Suppressor macrophage treated with lipopolysaccharide for 1 hour (primary cell): ENCODE measurements around the gene ZFAND3.

Source experiments
- DNase-seq, 3 donors: peaks; one replicate each; pipeline ENCODE4 v3.0.0-alpha.2; 2020 to 2022

ZFAND3 gene

DNA sequence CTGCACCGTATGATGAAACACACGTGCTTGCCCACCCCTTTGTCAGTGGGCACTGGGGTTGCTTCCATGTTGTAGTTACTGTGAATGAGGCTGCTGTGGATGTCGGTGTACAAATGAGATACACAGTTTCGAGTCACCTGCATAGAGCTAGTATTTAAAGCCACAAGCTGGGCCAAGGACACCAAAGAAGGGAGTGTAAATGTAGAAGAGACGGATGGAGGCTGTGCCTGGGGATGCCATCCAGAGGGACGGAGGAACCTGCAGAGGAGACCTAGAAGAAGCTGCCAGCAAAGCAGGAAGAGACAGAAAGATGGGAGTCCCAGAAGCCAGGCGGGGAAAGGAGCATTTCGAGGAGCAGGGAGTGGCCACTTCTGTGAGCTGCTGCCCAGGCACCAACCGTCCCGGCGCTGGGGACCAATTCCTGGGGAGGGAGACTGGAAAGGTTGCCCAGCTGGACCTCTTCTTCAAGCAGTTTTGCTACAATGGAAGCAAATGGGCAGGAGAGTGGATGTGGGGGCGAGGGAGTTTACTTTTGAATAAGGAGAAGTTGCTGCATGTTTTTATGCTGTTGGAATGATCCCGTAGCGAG, 339.3 kb downstream of the ZFAND3 start:
- no peak for DNase-seq

GRCh38 chr6:38159596-38159995, 340.1 kb downstream of the ZFAND3 start:
- peak; percentile 8 to 48 (median 11) for DNase-seq

DNA sequence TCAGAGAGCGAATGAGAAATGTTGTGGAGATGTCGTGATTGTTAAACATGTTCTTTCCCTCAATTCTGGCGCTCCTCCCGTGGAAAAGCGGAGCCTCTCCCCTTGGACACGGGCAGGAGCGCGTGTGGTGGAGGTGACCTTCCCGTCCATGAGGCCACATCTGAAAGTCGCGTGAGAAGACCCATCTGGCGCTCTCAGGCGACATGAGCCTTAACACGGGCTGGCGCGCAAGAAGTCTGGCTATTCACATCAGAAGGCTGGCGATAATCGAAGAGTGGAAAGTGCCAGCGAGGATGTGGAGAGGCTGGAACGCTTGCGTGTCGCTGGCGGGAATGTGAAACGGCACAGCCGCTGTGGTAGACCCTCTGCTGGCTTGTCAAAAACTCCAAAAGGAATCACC, 341.3 kb downstream of the ZFAND3 start:
- no peak for DNase-seq

- no peak for DNase-seq
These were observed 341.8 kb downstream of the ZFAND3 start for GRCh38 chr6:38161331-38161730.

- DNase-seq = no peak
These were observed 342.4 kb downstream of the ZFAND3 start for GRCh38 chr6:38161754-38162492.

GRCh38 chr6:38162493-38163185, 343.1 kb downstream of the ZFAND3 start:
- DNase-seq = no peak

DNA sequence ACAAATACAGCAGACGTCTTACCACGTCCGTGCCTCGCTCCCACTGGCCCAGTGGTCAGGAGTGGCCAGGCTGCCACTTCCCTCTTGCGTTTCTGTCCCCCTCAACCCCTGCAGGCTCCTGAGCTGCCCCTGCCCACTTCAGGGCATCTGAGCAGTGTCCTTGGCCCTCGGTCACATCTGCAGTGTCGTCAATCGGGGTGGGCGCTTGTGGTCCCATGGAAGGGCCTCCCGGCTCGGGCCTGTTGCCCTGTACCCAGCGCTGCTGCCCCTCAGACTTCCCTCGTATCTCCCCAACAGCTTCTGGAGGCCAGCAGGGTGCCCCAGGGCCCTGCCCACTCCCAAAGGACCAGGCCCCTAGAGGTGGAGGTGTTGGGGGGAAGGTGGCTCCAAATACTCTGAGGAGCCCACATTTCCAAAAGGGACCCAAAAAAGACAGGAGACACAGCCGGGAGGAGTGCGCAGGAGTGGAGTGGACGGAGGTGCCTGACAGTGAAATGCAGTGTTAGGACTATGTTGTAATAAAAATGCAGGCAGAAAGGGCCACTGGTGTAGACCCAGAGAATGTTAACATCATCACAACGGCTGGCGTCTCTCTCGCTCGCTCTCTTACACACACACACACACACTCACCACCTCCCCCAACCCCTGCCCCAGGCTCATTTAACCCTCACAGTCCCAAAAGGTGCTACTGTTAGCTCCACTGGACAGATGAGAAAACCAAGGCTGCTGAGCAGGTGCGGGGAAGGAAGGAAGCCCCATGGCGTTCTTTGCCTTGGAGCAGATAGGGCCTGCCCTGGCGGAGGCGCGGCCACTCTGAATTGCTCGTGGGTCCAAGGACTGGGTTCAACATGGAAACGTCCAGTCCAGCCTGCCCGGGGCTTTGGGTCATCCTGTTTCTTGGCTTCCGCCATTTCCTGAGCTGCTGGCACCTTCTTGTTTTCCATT, 343.9 kb downstream of the ZFAND3 start:
- DNase-seq = no peak

GRCh38 chr6:38164131-38164481, 344.6 kb downstream of the ZFAND3 start:
- no peak for DNase-seq

GRCh38 chr6:38164671-38165108, 345.2 kb downstream of the ZFAND3 start:
- DNase-seq = no peak

DNA sequence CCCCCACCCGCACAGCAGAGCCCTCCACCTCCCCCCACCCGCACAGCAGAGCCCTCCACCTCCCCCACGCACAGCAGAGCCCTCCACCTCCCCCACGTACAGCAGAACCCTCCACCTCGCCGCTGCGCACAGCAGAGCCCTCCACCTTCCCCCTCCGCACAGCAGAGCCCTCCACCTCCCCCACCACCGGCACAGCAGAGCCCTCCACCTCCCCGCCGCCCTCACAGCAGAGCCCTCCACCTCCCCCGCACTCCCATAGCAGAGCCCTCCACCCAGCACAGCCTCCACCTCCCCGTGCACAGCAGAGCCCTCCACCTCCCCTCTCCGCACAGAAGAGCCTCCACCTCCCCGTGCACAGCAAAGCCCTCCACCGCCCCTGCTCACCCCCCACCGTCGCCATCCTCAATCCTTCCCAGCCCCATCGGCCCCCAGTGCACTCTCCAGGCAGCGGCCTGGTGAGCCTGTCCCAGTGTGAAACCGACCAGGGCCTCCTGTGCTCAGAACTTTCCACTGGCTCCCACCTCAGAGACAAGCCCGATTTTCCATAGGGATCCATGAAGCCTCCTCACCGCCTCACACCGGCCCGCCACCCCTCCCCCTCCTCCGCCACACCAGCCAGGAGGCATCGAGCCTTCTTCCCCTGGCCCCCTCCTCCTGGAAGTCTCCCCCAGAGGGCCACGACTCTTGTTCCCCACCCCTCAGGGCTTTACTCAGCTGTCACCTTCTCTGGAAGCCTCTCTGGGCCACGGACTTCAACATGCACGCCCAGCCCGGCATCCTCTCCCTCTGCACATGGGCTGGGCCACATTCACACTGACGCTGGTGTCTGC, 347.1 kb downstream of the ZFAND3 start:
- DNase-seq = no peak

GRCh38 chr6:38167598-38167997, 348.1 kb downstream of the ZFAND3 start:
- no peak for DNase-seq

DNA sequence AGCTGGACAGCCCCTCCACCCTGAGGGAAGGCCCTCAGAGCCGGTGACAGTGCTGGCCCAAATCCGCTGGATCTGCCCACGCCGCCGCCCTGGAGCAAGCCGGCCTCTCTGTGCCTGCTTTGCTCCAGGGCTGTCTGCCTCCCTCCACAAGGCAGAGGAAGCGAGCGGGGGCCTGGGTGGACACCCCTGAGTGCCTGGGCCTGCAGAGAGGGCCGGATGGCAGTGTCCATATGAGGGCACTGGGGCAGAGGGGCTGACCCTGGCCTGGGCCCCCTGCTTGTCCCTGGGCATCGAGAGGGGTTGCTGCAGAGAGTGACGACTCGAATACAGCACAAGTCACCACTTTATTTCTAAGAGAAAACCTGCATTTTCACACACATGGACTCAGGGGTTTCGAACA, 348.6 kb downstream of the ZFAND3 start:
- no peak for DNase-seq

DNA sequence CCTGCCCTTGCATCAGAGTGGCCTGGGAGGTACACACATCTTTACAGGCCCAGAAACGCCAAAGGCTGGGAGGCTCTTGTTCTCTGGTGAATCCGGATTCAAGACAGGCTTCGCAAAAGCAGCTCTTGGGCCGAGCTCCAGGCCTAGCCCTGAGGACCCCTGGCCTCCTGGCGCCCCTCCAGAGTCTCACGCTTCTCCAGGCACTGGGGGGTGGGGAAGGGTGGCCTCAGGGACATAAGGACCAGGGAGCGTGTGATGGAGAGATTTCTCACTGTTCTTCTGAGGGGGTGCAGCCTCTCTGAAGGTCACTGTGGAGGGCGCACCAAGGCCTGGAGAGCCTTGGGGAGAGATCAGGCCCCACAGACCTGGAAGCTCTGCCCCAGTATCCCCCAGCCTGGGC, 349.2 kb downstream of the ZFAND3 start:
- no peak for DNase-seq

GRCh38 chr6:38169221-38169976, 349.9 kb downstream of the ZFAND3 start:
- DNase-seq = no peak

DNA sequence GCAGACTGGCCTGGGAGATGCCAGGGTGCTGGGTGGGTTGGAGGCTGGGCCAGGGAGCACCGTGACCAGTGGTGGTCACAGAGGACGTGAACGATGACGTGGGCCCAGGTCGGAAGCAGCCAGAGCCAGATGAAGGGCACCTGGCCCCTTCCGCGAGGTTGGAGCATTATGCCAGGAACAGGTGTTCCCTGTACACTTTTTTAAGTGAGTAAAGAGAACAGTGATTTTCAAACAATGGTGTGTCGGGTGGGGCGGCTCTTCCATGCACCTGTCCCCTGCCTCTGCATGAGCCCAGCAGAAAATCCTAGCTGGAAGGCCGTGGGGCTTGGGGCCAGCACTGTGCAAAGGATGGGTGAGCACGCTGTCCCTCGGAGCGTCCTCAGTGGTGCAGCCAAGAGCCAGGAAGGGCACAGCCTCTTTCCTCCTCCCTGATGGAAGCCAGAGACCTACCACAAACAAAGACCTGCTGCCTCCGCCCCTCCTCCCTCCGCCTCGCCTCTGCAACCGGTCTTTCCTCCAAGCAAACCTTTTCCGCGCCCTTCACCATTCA, 350.5 kb downstream of the ZFAND3 start:
- DNase-seq = no peak

DNA sequence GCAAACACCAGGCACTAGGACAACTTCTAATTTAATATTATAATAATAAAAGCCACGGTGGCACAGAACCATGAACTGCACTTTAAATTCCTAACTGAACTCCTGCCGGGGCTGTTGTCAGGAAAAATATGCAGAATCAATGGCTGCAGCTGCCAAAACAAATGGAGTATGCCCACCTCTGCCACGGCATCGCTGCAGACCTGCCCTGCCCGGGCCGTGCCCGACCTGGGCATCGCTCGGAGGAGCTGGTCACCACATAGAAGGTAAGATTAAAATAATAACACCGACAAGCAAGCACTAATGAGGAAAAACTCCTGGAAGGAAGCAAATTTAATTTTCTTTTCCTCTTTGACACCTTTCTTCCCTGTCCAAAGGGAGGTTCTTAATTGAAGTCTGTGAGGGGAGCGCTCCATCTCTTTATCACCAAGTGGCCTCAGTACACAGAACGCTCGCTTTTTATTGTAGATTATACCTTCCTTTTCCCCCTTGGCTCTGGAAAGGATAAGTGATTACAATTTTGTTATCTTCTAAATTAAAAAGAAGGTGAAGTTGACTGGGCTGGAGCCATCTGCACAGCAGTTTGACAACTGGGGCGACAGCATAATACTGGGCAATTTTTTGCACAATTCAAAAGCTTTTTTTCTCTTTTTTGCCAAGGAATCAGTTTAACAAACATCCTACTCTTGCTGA, 351.3 kb downstream of the ZFAND3 start:
- no peak for DNase-seq

GRCh38 chr6:38171997-38172738, 352.6 kb downstream of the ZFAND3 start:
- DNase-seq = peak in 1 of 3 donors; percentile 13

DNA sequence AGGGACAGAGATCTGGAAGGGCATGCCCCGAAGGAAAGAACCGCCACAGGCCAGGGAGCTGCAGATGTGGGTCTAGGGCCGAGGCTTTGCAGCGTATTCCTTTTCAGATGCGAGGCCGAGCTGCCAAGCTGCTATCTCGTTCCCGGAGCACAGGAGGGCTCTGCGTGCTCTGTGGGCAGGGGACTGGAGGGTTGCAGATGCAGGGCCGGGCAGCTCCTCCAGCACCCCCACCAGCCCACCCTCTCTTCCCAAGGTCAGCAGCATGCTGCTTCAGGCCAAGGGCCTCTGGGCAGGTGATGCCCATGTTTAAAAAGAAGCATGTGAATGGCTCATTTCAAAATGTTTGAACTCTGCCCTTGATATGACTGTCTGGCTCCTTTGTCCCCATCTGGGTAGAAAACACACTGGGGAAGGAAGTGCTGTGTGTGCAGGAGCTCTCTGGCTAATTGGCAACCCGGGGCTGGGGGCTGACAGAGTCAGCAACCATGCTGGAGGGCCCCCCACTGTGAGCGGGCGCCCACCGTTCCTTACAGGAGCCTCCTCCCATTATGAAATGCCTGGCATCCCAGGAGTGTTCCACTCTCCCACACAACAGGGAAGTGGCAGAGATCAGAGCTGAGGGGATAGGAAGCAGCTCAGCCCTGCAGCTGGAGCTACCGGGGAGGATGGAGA, 353.3 kb downstream of the ZFAND3 start:
- no peak for DNase-seq

GRCh38 chr6:38173909-38174308, 354.4 kb downstream of the ZFAND3 start:
- DNase-seq = no peak
